IMR-90 (cell line): ENCODE data around the gene NMUR1. TPM values are rescaled to one million over a fixed set of nuclear protein-coding genes. Genes with fewer than 3 reads are reported as not detected.

Experiments
- ATAC-seq: fragments of 200-7000 bp; cut with Tn5 transposase; 2 replicates; pipeline ENCODE4 v1.9.1; 2020; ENCODE audit warnings: low read depth, mild to moderate bottlenecking, moderate library complexity
- BruUV-seq: library from RNA; stranded (reverse); fragments of 400-500 nt; replicated peaks from 2 replicates; lab custom pipeline; 2021; lab: Mats Ljungman, UMichigan
- CTCF ChIA-PET: fragments of 300-600 bp; formaldehyde crosslinking; extraction: SDS; loops from one replicate; lab custom pipeline; 2021; ENCODE audit warnings: antibody characterized with exemption; lab: Yijun Ruan, JAX
- POLR2A ChIA-PET: fragments of 300-600 bp; sonication (Branson Sonifier 250); formaldehyde crosslinking; loops from one replicate; lab custom pipeline; 2022; ENCODE audit warnings: antibody characterized with exemption; ENCODE audit not compliant: unreplicated experiment; lab: Charles Lee
- DNase-seq: peaks from one replicate; pipeline ENCODE4 v3.0.0; 2013
- H2AFZ ChIP-seq: replicated peaks from 2 replicates; pipeline ENCODE3; 2013; ENCODE audit warnings: low read length, mild to moderate bottlenecking; ENCODE audit not compliant: poor library complexity
- H2AK5ac ChIP-seq: 2 replicates; pipeline ENCODE4 v1.6.1; 2013; ENCODE audit warnings: low read depth, low read length, inconsistent platforms
- H2AK9ac ChIP-seq: replicated peaks from 2 replicates; pipeline ENCODE3; 2013; ENCODE audit warnings: mild to moderate bottlenecking, low read depth, low read length, moderate library complexity; ENCODE audit not compliant: poor library complexity
- H2BK120ac ChIP-seq: 2 replicates; pipeline ENCODE4 v1.6.1; 2013; ENCODE audit warnings: low read depth, low read length, inconsistent platforms
- H2BK15ac ChIP-seq: 3 replicates; pipeline ENCODE4 v1.6.1; 2013; ENCODE audit warnings: low read depth, low read length, inconsistent platforms
- H2BK20ac ChIP-seq: 2 replicates; pipeline ENCODE4 v1.6.1; 2013; ENCODE audit warnings: low read depth, mild to moderate bottlenecking, inconsistent platforms, low read length, moderate library complexity
- H2BK5ac ChIP-seq: 2 replicates; pipeline ENCODE4 v1.6.1; 2013; ENCODE audit warnings: mild to moderate bottlenecking, low read depth, low read length, inconsistent platforms; ENCODE audit not compliant: poor library complexity, severe bottlenecking
- H3K14ac ChIP-seq: replicated peaks from 2 replicates; pipeline ENCODE4 v1.6.1; 2013; ENCODE audit warnings: low read depth, low read length, inconsistent platforms
- H3K18ac ChIP-seq: 2 replicates; pipeline ENCODE4 v1.6.1; 2013; ENCODE audit warnings: low read depth, low read length, control low read depth
- H3K23ac ChIP-seq: 2 replicates; pipeline ENCODE4 v1.6.1; 2013; ENCODE audit warnings: low read depth, low read length, inconsistent platforms
- H3K27ac ChIP-seq: 2 replicates; pipeline ENCODE4 v1.5.1; 2013; ENCODE audit warnings: mild to moderate bottlenecking, control low read depth, low read length; ENCODE audit not compliant: insufficient read depth
- H3K27me3 ChIP-seq: 2 replicates; pipeline ENCODE4 v1.6.1; 2013; ENCODE audit warnings: low read length; ENCODE audit not compliant: control insufficient read depth, insufficient read depth
- H3K36me3 ChIP-seq: 2 replicates; pipeline ENCODE4 v1.6.1; 2013; ENCODE audit warnings: low read length, mixed read lengths; ENCODE audit not compliant: control insufficient read depth, insufficient read depth
- H3K4ac ChIP-seq: 2 replicates; pipeline ENCODE4 v1.6.1; 2013; ENCODE audit warnings: low read depth, low read length, inconsistent platforms
- H3K4me1 ChIP-seq: 2 replicates; pipeline ENCODE4 v1.6.1; 2013; ENCODE audit warnings: low read length, mixed read lengths; ENCODE audit not compliant: control insufficient read depth, insufficient read depth
- H3K4me2 ChIP-seq: 2 replicates; pipeline ENCODE4 v1.6.1; 2013; ENCODE audit warnings: low read depth, mild to moderate bottlenecking, control low read depth, low read length, moderate library complexity
- H3K4me3 ChIP-seq: 2 replicates; pipeline ENCODE4 v1.5.1; 2013; ENCODE audit warnings: low read depth, mild to moderate bottlenecking, control low read depth, low read length, moderate library complexity; ENCODE audit not compliant: insufficient read depth
- H3K56ac ChIP-seq: 2 replicates; pipeline ENCODE4 v1.6.1; 2013; ENCODE audit warnings: low read length, inconsistent platforms; ENCODE audit not compliant: insufficient read depth; ENCODE audit errors: extremely low read depth
- H3K79me1 ChIP-seq, 2 experiments: 2 replicates each; pipeline ENCODE4 v1.6.1; 2013; ENCODE audit warnings: low read length in 2 of 2, inconsistent platforms in 1 of 2, low read depth in 1 of 2
- H3K9ac ChIP-seq: 2 replicates; pipeline ENCODE4 v1.6.1; 2013; ENCODE audit warnings: low read depth, low read length, control low read depth
- H3K9me1 ChIP-seq: 2 replicates; pipeline ENCODE4 v1.6.1; 2013; ENCODE audit warnings: low read length, inconsistent platforms; ENCODE audit not compliant: insufficient read depth
- H3K9me3 ChIP-seq: 2 replicates; pipeline ENCODE4 v1.6.1; 2013; ENCODE audit warnings: low read length; ENCODE audit not compliant: control insufficient read depth, insufficient read depth
- H4K20me1 ChIP-seq: 2 replicates; pipeline ENCODE4 v1.6.1; 2013; ENCODE audit warnings: low read length, inconsistent platforms; ENCODE audit not compliant: insufficient read depth
- H4K5ac ChIP-seq: 2 replicates; pipeline ENCODE4 v1.6.1; 2013; ENCODE audit warnings: mild to moderate bottlenecking, low read depth, low read length, control low read depth
- H4K8ac ChIP-seq, 2 experiments: 2 replicates each; pipeline ENCODE4 v1.6.1; 2013; ENCODE audit warnings: low read depth in 2 of 2, low read length in 2 of 2, control low read depth in 1 of 2, inconsistent platforms in 1 of 2
- H4K91ac ChIP-seq: 2 replicates; pipeline ENCODE4 v1.6.1; 2013; ENCODE audit warnings: low read depth, low read length, inconsistent platforms; ENCODE audit not compliant: insufficient read depth
- FOS ChIP-seq: fragments of 150-350 bp; IDR thresholded peaks from 2 replicates; pipeline ENCODE4 v1.6.1; 2016; ENCODE audit warnings: low read depth, low read length
- MAFK ChIP-seq: IDR thresholded peaks from 2 replicates; pipeline ENCODE4 v1.6.1; 2012; ENCODE audit warnings: low read depth, low read length, improper control_type of control experiment
- MAZ ChIP-seq: IDR thresholded peaks from 2 replicates; pipeline ENCODE4 v1.6.1; 2012; ENCODE audit warnings: low read depth, mild to moderate bottlenecking, low read length, improper control_type of control experiment, moderate library complexity, borderline replicate concordance
- RCOR1 ChIP-seq: IDR thresholded peaks from 2 replicates; pipeline ENCODE4 v1.6.1; 2012; ENCODE audit warnings: mild to moderate bottlenecking, low read length, improper control_type of control experiment; ENCODE audit not compliant: insufficient replicate concordance
- RFX5 ChIP-seq: IDR thresholded peaks from 2 replicates; pipeline ENCODE4 v1.8.0; 2012; ENCODE audit warnings: low read depth, mild to moderate bottlenecking, low read length, moderate library complexity
- SMC3 ChIP-seq: fragments of 150-350 bp; IDR thresholded peaks from 2 replicates; pipeline ENCODE4 v1.6.1; 2016; ENCODE audit warnings: low read depth, mild to moderate bottlenecking, antibody characterized with exemption, low read length, moderate library complexity
- WGBS, 2 experiments: methylation state at CpG; one replicate each; pipeline versions ENCODE4 v1.1.5 to v1.1.7; 2013; ENCODE audit warnings: missing lambda C conversion rate in 2 of 2; ENCODE audit not compliant: insufficient read length in 1 of 2; ENCODE audit errors: extremely low coverage in 2 of 2; 5-methylcytosine and 5-hydroxymethylcytosine counted together
- dilution Hi-C: fragments of 300-500 bp; cut with HindIII; formaldehyde crosslinking; loops from one replicate; pipeline ENCODE4 v1.14.3; 2018; ENCODE audit warnings: low sequenced_read_pairs; ENCODE audit not compliant: unreplicated experiment
- in situ Hi-C: fragments of 300-500 bp; cut with MboI; formaldehyde crosslinking; loops from 3 replicates; pipeline ENCODE4 v1.14.3; 2019; ENCODE audit warnings: low sequenced_read_pairs, inconsistent platforms, mixed read lengths
- intact Hi-C: fragments of 100-400 bp; cut with micrococcal nuclease; formaldehyde crosslinking; loops from 2 replicates; pipeline ENCODE4 v1.10.0; 2022
- polyA plus RNA-seq, 3 experiments: library from polyadenylated mRNA; depleted of rRNA; stranded (reverse); fragments of >200 nt; gene quantifications; 2 replicates each; pipeline ENCODE4 v1.2.3, GENCODE V29; 2012; ENCODE audit warnings: low replicate concordance in 1 of 3
- total RNA-seq: library from RNA; depleted of rRNA; stranded (reverse); fragments of >200 nt; gene quantifications from 2 replicates; pipeline ENCODE4 v1.2.3, GENCODE V29; 2012
- TF ChIP-seq, protein P1 (sequence below): conservative IDR thresholded peaks from 2 replicates; pipeline ENCODE4 v1.5.1; 2012; ENCODE audit warnings: mild to moderate bottlenecking, low read depth, low read length, improper control_type of control experiment
- TF ChIP-seq, protein P2 (sequence below): fragments of 150-350 bp; IDR thresholded peaks from 2 replicates; pipeline ENCODE4 v1.6.1; 2016; ENCODE audit warnings: low read depth, mild to moderate bottlenecking, low read length, moderate library complexity, borderline replicate concordance

The NMUR1 gene
- total and polyA plus RNA-seq, 2 of the 4 experiments (the other 2 are of a cell fraction), result not detected

DNA sequence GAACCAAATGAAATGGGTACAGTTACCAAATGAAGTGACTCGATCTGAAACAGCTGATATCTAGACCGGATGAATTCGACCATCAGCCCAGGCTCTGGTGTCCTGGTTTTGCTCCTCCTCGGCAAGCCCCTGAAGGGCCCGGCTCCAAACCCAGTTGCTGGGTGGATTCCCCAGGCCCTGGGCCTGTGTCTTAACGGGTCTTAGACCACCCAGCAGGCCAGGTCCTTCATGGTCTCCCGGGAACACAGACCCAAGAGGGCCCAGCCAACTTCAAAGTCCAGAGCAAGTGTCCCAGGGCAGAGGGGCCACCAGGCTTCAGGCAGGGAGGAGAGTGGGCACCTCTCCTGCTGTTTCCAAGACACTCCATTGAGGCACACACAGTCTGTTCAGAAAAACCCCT, 26.7 kb upstream of the NMUR1 start:
- no peak overlapping the region for H3K27ac ChIP-seq
- no peak overlapping the region for H2AFZ ChIP-seq
- TF ChIP-seq, protein P1, sequence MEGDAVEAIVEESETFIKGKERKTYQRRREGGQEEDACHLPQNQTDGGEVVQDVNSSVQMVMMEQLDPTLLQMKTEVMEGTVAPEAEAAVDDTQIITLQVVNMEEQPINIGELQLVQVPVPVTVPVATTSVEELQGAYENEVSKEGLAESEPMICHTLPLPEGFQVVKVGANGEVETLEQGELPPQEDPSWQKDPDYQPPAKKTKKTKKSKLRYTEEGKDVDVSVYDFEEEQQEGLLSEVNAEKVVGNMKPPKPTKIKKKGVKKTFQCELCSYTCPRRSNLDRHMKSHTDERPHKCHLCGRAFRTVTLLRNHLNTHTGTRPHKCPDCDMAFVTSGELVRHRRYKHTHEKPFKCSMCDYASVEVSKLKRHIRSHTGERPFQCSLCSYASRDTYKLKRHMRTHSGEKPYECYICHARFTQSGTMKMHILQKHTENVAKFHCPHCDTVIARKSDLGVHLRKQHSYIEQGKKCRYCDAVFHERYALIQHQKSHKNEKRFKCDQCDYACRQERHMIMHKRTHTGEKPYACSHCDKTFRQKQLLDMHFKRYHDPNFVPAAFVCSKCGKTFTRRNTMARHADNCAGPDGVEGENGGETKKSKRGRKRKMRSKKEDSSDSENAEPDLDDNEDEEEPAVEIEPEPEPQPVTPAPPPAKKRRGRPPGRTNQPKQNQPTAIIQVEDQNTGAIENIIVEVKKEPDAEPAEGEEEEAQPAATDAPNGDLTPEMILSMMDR, result no peak
- TF ChIP-seq, protein P2, sequence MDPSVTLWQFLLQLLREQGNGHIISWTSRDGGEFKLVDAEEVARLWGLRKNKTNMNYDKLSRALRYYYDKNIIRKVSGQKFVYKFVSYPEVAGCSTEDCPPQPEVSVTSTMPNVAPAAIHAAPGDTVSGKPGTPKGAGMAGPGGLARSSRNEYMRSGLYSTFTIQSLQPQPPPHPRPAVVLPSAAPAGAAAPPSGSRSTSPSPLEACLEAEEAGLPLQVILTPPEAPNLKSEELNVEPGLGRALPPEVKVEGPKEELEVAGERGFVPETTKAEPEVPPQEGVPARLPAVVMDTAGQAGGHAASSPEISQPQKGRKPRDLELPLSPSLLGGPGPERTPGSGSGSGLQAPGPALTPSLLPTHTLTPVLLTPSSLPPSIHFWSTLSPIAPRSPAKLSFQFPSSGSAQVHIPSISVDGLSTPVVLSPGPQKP, result no peak
- TF ChIP-seq RCOR1 (no peak), MAFK (no peak), FOS (no peak), SMC3 (no peak), MAZ (no peak), RFX5 (no peak)
- POLR2A ChIA-PET, result no interaction called here
- no peak overlapping the region for H2BK20ac ChIP-seq
- H2BK5ac ChIP-seq, result no peak overlapping the region
- no peaks in the 10 kb centered on the region for H4K20me1 ChIP-seq
- H4K5ac ChIP-seq, result no peak overlapping the region
- no peak overlapping the region for H4K91ac ChIP-seq
- no TSS peak for BruUV-seq
- no peak overlapping the region for H4K8ac ChIP-seq
- H3K9me3 ChIP-seq, result peaks cover 3% of the 10 kb centered on the region; the same call in 1 of the 2 replicates
- no peak overlapping the region for H3K4me2 ChIP-seq
- in situ Hi-C loops, result no loop called here
- dilution Hi-C loops, result no loop called here
- H3K4ac ChIP-seq, result no peak overlapping the region
- 96% methylated on average over 5 of the region's 7 CpGs; no CpG with 5 or more reads in 1 of the 2 experiments for WGBS, 2 experiments
- no peak overlapping the region for H3K56ac ChIP-seq
- no peak for DNase-seq
- intact Hi-C loops, result no loop called here
- H2AK5ac ChIP-seq, result no peak overlapping the region
- ATAC-seq, result no peak
- H3K4me3 ChIP-seq, result no peak overlapping the region
- H3K23ac ChIP-seq, result no peak overlapping the region
- H3K9me1 ChIP-seq, result no peaks in the 10 kb centered on the region
- H3K18ac ChIP-seq, result no peak overlapping the region
- H3K4me1 ChIP-seq, result peaks cover 8% of the 10 kb centered on the region; the same call in 1 of the 2 replicates
- no peak overlapping the region for H3K9ac ChIP-seq
- H3K36me3 ChIP-seq, result no peaks in the 10 kb centered on the region
- CTCF ChIA-PET, result no interaction called here
- no peaks in the 10 kb centered on the region for H3K79me1 ChIP-seq
- no peak overlapping the region for H2AK9ac ChIP-seq
- H2BK120ac ChIP-seq, result no peak overlapping the region
- H2BK15ac ChIP-seq, result no peak overlapping the region
- no peak overlapping the region for H3K14ac ChIP-seq
- H3K27me3 ChIP-seq, result no peaks in the 10 kb centered on the region
